A549 treated with GW870086 at 1 μM for 4 hours (cell line): ENCODE measurements around the gene SKIDA1. TPM values are rescaled to one million over a fixed set of nuclear protein-coding genes. Genes with fewer than 3 reads are reported as not detected.

Experiments
- total RNA-seq: library from RNA; stranded (reverse); fragments of 200-300 nt; extraction: Qiagen RNA extraction; gene quantifications from 5 replicates; pipeline ENCODE4 v1.2.3, GENCODE V29; 2022; ENCODE audit warnings: low read depth

SKIDA1 gene
- total RNA-seq, result 0.61 to 1.1 TPM (median 0.91 TPM) in 5 replicates

GRCh38 chr10:21525367-21526187, at the start of gene SKIDA1:
Gene SKIDA1, minus strand, starts transcription at chr10:21525682. Its CDS starts 7,860 bp downstream, at chr10:21517822.

GRCh38 chr10:21533467-21534279, 8.2 kb upstream of the SKIDA1 start, which contains the start of gene MLLT10:
Gene MLLT10, plus strand, starts transcription at chr10:21534232. Its CDS starts 413 bp downstream, at chr10:21534645.

Other genes with a start within 250 kb of the SKIDA1 start
- gene MLLT10, start 8.6 kb upstream of the SKIDA1 start, total RNA-seq, result 24.4 to 33.5 TPM (median 30.8 TPM) in 5 replicates